ENCODE data around the gene DSG1. TPM values are rescaled to one million over a fixed set of nuclear protein-coding genes. Genes with fewer than 3 reads are reported as not detected.

DSG1 gene
- total RNA-seq, 1 experiment from 2014 or later: 0.09 TPM

DNA sequence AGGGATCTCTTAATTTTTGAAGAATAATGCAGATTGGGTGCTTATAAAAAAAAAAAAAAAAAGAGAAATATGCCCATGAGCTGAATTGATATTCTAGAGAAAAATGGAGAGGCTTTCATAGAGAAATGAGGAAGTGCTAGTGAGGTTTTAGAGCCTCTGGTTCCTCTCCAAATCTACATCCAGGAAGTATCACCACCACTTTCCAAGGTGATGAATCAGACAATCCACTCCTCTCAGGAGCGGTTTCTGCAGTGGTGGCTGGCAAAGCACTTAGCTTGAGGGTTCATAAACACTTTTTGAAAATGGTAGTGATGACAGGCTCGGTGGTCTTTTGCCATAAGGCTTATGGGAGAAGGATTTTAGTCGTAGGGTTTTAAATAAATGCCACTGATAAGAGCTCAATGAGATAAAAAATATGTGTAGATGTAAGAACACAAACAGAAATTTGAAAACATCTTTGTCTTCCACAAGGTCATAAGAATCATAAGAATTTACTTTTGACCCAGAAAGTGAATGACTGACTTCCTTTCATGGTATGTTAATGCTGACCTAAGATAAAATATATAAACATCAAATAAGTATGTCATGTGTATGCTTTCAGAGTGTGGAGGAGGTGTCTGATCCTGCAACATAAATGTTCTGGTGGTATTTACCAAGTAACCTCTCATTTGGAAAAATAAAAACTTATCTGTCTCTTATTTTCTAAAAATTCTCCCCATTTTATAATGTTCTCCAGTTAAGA lies 42.1 kb upstream of the DSG1 start:
- H3K4me3 Mint-ChIP-seq: no peak overlapping the region
- CTCF ChIA-PET: no interaction called here
- H3K36me3 Mint-ChIP-seq: no peaks in the 10 kb centered on the region
- POLR2A ChIA-PET: no interaction called here
- no peaks in the 10 kb centered on the region for H3K27me3 Mint-ChIP-seq (ENCODE audit: low read depth)
- no peak for TF ChIP-seq KAT7 (CRISPR knock-in tag; IDR thresholded peaks at IDR 0.05; ENCODE audit: borderline replicate concordance)
- TF ChIP-seq, protein P1, sequence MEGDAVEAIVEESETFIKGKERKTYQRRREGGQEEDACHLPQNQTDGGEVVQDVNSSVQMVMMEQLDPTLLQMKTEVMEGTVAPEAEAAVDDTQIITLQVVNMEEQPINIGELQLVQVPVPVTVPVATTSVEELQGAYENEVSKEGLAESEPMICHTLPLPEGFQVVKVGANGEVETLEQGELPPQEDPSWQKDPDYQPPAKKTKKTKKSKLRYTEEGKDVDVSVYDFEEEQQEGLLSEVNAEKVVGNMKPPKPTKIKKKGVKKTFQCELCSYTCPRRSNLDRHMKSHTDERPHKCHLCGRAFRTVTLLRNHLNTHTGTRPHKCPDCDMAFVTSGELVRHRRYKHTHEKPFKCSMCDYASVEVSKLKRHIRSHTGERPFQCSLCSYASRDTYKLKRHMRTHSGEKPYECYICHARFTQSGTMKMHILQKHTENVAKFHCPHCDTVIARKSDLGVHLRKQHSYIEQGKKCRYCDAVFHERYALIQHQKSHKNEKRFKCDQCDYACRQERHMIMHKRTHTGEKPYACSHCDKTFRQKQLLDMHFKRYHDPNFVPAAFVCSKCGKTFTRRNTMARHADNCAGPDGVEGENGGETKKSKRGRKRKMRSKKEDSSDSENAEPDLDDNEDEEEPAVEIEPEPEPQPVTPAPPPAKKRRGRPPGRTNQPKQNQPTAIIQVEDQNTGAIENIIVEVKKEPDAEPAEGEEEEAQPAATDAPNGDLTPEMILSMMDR (IDR thresholded peaks at IDR 0.05): no peak
- no peak for TF ChIP-seq SMAD4 (CRISPR knock-in tag; IDR thresholded peaks at IDR 0.05)
- TF ChIP-seq, protein P2, sequence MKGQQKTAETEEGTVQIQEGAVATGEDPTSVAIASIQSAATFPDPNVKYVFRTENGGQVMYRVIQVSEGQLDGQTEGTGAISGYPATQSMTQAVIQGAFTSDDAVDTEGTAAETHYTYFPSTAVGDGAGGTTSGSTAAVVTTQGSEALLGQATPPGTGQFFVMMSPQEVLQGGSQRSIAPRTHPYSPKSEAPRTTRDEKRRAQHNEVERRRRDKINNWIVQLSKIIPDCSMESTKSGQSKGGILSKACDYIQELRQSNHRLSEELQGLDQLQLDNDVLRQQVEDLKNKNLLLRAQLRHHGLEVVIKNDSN (CRISPR knock-in tag; IDR thresholded peaks at IDR 0.05): no peak
- TF ChIP-seq ZNF396 (CRISPR knock-in tag; IDR thresholded peaks at IDR 0.05; ENCODE audit: borderline replicate concordance): no peak
- TF ChIP-seq NR2C2 (CRISPR knock-in tag; IDR thresholded peaks at IDR 0.05): no peak
- TF ChIP-seq ETV6 (CRISPR knock-in tag; IDR thresholded peaks at IDR 0.05): no peak
- TF ChIP-seq, protein P3, sequence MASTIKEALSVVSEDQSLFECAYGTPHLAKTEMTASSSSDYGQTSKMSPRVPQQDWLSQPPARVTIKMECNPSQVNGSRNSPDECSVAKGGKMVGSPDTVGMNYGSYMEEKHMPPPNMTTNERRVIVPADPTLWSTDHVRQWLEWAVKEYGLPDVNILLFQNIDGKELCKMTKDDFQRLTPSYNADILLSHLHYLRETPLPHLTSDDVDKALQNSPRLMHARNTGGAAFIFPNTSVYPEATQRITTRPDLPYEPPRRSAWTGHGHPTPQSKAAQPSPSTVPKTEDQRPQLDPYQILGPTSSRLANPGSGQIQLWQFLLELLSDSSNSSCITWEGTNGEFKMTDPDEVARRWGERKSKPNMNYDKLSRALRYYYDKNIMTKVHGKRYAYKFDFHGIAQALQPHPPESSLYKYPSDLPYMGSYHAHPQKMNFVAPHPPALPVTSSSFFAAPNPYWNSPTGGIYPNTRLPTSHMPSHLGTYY (CRISPR knock-in tag; IDR thresholded peaks at IDR 0.05): no peak
- TF ChIP-seq, protein P4, sequence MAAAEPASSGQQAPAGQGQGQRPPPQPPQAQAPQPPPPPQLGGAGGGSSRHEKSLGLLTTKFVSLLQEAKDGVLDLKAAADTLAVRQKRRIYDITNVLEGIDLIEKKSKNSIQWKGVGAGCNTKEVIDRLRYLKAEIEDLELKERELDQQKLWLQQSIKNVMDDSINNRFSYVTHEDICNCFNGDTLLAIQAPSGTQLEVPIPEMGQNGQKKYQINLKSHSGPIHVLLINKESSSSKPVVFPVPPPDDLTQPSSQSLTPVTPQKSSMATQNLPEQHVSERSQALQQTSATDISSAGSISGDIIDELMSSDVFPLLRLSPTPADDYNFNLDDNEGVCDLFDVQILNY (CRISPR knock-in tag; IDR thresholded peaks at IDR 0.05): no peak
- TF ChIP-seq, protein P5, sequence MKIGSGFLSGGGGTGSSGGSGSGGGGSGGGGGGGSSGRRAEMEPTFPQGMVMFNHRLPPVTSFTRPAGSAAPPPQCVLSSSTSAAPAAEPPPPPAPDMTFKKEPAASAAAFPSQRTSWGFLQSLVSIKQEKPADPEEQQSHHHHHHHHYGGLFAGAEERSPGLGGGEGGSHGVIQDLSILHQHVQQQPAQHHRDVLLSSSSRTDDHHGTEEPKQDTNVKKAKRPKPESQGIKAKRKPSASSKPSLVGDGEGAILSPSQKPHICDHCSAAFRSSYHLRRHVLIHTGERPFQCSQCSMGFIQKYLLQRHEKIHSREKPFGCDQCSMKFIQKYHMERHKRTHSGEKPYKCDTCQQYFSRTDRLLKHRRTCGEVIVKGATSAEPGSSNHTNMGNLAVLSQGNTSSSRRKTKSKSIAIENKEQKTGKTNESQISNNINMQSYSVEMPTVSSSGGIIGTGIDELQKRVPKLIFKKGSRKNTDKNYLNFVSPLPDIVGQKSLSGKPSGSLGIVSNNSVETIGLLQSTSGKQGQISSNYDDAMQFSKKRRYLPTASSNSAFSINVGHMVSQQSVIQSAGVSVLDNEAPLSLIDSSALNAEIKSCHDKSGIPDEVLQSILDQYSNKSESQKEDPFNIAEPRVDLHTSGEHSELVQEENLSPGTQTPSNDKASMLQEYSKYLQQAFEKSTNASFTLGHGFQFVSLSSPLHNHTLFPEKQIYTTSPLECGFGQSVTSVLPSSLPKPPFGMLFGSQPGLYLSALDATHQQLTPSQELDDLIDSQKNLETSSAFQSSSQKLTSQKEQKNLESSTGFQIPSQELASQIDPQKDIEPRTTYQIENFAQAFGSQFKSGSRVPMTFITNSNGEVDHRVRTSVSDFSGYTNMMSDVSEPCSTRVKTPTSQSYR (CRISPR knock-in tag; IDR thresholded peaks at IDR 0.05): no peak
- TF ChIP-seq NFE2L1 (CRISPR knock-in tag; IDR thresholded peaks at IDR 0.05): no peak
- TF ChIP-seq, protein P6, sequence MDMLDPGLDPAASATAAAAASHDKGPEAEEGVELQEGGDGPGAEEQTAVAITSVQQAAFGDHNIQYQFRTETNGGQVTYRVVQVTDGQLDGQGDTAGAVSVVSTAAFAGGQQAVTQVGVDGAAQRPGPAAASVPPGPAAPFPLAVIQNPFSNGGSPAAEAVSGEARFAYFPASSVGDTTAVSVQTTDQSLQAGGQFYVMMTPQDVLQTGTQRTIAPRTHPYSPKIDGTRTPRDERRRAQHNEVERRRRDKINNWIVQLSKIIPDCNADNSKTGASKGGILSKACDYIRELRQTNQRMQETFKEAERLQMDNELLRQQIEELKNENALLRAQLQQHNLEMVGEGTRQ (CRISPR knock-in tag; IDR thresholded peaks at IDR 0.05): no peak
- no peak for TF ChIP-seq ELF4 (CRISPR knock-in tag; IDR thresholded peaks at IDR 0.05; ENCODE audit: low read depth)
- ATAC-seq (no peak), DNase-seq (ENCODE audit: low spot score) (no peak)
- no peaks in the 10 kb centered on the region for H3K9me3 Mint-ChIP-seq
- peaks cover 20% of the 10 kb centered on the region for H3K4me1 Mint-ChIP-seq
- no peak overlapping the region for H3K27ac Mint-ChIP-seq

DNA sequence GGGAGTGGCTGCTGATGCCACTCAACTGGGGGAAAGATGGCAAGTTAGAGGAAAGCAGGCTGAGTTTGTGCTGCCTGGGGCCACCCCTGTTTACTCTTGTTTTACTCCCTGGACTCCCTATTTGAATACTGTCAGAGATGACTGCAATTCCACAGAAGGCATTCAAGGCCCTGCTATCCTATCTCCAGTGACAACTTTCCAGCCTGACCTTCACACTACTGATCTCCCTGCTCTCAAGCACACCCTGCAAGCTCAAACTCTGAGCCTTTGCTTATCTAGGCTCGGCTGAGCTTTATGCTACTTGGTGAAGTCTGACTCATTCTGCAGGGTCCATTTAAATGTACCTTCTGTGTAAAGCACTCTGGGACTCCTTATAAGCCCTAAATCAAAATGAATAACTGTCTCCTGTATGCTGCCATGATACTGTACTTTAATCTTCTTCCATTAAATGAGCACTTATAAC lies 39.3 kb upstream of the DSG1 start:
- Mint-ChIP-seq H3K36me3 (peaks cover 7% of the 10 kb centered on the region), H3K4me3 (no peak overlapping the region), H3K27me3 (ENCODE audit: low read depth) (no peaks in the 10 kb centered on the region), H3K27ac (no peak overlapping the region), H3K4me1 (peaks cover 27% of the 10 kb centered on the region), H3K9me3 (peaks cover 6% of the 10 kb centered on the region)
- POLR2A ChIA-PET: no interaction called here
- DNase-seq (ENCODE audit: low spot score) (no peak), ATAC-seq (peak; percentile 20; the same call in 1 of the 2 replicates)
- CTCF ChIA-PET: interaction anchor here (0.7 kb wide), 1 partner anchor 146 kb away, joined by 4 read pairs; no protein-coding TSS in a partner anchor
- TF ChIP-seq, protein P7, sequence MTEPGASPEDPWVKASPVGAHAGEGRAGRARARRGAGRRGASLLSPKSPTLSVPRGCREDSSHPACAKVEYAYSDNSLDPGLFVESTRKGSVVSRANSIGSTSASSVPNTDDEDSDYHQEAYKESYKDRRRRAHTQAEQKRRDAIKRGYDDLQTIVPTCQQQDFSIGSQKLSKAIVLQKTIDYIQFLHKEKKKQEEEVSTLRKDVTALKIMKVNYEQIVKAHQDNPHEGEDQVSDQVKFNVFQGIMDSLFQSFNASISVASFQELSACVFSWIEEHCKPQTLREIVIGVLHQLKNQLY (CRISPR knock-in tag; IDR thresholded peaks at IDR 0.05): no peak
- TF ChIP-seq IRF2 (CRISPR knock-in tag; IDR thresholded peaks at IDR 0.05; ENCODE audit: borderline replicate concordance, low read depth): no peak
- no peak for TF ChIP-seq PRRX2 (CRISPR knock-in tag; IDR thresholded peaks at IDR 0.05)
- TF ChIP-seq ZNF232 (CRISPR knock-in tag; IDR thresholded peaks at IDR 0.05): no peak
- TF ChIP-seq, protein P4 (CRISPR knock-in tag; IDR thresholded peaks at IDR 0.05): no peak
- TF ChIP-seq ZBTB21 (CRISPR knock-in tag; IDR thresholded peaks at IDR 0.05; ENCODE audit: borderline replicate concordance): no peak
- TF ChIP-seq, protein P8, sequence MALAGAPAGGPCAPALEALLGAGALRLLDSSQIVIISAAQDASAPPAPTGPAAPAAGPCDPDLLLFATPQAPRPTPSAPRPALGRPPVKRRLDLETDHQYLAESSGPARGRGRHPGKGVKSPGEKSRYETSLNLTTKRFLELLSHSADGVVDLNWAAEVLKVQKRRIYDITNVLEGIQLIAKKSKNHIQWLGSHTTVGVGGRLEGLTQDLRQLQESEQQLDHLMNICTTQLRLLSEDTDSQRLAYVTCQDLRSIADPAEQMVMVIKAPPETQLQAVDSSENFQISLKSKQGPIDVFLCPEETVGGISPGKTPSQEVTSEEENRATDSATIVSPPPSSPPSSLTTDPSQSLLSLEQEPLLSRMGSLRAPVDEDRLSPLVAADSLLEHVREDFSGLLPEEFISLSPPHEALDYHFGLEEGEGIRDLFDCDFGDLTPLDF (CRISPR knock-in tag; IDR thresholded peaks at IDR 0.05): no peak
- TF ChIP-seq, protein P9, sequence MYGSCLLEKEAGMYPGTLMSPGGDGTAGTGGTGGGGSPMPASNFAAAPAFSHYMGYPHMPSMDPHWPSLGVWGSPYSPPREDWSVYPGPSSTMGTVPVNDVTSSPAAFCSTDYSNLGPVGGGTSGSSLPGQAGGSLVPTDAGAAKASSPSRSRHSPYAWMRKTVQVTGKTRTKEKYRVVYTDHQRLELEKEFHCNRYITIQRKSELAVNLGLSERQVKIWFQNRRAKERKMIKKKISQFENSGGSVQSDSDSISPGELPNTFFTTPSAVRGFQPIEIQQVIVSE (CRISPR knock-in tag; IDR thresholded peaks at IDR 0.05; ENCODE audit: borderline replicate concordance): no peak
- TF ChIP-seq ZNF423 (CRISPR knock-in tag; IDR thresholded peaks at IDR 0.05): no peak
